GM19099 (cell line): Measurements from ENCODE around the gene TOMM40.

Experiments used
- POLR2A ChIP-seq: IDR thresholded peaks from 3 replicates; pipeline ENCODE4 v1.6.1; 2011; ENCODE audit warnings: low read depth; ENCODE audit not compliant: insufficient read length; ENCODE audit errors: extremely low read depth

The TOMM40 gene

DNA sequence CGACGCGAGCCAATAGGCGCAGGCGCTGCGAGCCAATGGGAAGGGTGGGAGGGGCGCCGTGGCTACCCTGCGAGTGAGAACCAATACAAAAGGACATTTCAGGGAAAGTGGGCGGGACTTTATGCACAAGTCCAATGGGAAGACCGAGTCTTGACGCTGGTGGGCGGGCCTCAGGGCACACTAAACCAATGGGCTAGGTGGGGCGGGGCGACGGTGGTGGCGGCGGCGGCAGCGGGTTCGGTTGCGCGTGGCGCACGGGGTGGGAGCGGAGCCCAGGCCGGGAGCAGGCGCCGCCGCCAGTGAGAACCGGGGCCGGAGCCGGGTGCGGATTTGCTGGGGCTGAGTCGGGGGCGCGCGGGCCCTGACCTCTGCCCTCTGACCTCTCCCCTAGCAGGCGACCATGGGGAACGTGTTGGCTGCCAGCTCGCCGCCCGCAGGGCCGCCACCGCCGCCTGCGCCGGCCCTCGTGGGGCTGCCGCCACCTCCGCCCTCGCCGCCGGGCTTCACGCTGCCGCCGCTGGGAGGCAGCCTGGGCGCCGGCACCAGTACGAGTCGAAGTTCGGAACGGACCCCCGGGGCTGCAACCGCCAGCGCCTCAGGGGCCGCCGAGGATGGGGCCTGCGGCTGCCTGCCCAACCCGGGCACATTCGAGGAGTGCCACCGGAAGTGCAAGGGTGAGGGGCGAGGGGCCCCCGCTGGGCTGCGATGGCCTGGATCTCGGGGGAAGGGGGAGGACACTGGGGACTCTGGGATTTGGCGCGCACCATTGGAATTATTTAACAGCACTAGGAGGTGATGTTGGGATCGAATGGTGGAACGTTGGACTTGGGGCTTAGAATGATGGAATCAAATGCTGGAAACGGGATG lies at the start of gene TOMM40:
Gene TOMM40, plus strand, starts transcription at position 239 of the 867 bp plus-strand sequence. Its CDS starts 162 bp downstream, at position 401.
- peak; percentile 67 for TF ChIP-seq POLR2A

- no peak for TF ChIP-seq POLR2A
Observed at GRCh38 chr19:44845286-44845611, 45.8 kb upstream of the TOMM40 start.

- no peak for TF ChIP-seq POLR2A
Observed at GRCh38 chr19:44845612-44846454, 45.2 kb upstream of the TOMM40 start, which contains the start of gene NECTIN2. Gene NECTIN2, plus strand, starts transcription at chr19:44846297. Its CDS starts 229 bp downstream, at chr19:44846526.

- TF ChIP-seq POLR2A = no peak
Observed at GRCh38 chr19:44846455-44847143, 44.5 kb upstream of the TOMM40 start.

DNA sequence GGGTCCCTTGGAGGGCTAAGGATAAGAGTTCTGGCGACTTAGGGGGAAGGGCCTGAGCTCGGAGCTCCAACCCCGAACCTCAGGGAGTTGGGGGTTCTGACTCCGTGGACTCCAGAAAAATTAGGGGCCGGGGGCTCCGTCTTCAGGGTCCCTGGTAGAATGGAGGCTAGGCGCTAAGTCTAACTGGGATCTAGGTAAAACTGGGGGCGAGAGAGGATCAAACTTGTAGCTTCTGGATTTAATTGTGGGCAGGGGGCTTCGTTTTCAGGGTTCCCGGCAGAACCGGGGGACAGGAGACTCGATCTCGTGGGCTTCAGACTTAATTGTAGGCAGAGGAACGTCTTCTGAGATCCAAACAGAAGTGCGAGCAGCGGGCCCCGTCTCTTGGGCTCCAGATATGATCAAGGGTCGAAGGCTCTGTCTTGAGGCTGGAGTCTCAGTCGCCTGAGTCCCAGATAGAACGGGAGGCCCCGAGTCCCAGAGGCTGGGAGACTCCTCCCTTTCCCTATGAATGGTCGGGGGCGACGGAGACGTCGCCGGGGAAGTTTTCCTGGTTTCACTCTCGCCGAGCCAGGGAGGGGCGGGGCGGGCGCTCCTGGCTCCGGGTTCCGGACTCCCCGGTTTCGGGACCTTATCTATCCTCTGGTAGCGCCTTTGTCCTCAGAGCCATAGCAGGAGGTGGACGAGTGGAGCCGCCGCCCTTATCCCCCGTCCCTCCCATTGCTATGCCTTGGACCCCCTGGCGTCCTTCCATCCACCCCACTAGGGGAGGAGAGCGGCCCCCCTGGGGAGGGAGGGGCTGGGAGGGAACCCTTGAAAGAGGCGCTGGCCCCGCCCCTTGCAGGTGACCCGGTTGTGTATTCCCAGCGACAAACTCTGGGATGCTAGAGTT lies 43.7 kb upstream of the TOMM40 start:
- no peak for TF ChIP-seq POLR2A

DNA sequence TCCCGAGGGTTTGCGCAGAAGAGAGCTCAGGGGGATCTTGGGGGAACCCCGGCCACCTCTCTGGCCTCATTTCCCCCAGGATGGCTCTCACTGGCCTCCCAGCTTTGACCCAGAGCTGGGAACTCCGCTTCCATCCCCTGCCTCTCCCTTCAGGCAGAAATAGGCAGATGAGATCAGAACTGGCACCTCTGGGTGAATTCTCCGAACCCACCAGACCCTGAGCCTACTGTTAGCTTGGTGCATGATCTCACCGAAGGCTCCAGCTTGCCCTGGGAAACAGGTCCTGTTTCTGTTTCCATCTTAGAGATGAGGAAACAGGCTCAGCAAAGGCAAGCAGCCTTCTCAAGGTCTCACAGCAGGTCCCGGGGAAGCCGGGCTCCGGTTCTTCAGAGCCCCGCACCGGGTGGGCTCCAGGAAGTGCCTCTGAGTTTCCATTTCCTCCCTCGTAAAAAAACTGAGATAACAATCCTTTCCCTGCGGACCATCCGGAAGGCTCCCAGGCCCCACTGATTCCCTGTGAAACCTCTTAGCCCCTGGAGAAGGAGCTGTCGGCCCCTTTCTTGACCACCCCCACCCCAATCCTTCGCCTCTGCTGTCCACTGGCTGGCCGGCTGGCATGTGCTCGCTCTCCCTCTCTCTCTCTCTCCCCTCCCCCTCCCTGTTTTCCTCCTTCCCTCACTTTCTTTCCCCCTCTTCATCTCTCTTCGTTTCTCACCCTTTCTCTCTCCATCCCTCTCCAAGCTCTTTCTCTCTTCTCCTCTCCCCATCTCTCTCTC lies 42.8 kb upstream of the TOMM40 start:
- TF ChIP-seq POLR2A = no peak

GRCh38 chr19:44848812-44849447 lies 42.1 kb upstream of the TOMM40 start:
- no peak for TF ChIP-seq POLR2A

GRCh38 chr19:44850641-44851109 lies 40.4 kb upstream of the TOMM40 start:
- TF ChIP-seq POLR2A = no peak

- no peak for TF ChIP-seq POLR2A
Observed at GRCh38 chr19:44851427-44851826, 39.6 kb upstream of the TOMM40 start.

GRCh38 chr19:44855606-44856005 lies 35.4 kb upstream of the TOMM40 start:
- no peak for TF ChIP-seq POLR2A

GRCh38 chr19:44856421-44857083 lies 34.5 kb upstream of the TOMM40 start:
- TF ChIP-seq POLR2A = no peak

DNA sequence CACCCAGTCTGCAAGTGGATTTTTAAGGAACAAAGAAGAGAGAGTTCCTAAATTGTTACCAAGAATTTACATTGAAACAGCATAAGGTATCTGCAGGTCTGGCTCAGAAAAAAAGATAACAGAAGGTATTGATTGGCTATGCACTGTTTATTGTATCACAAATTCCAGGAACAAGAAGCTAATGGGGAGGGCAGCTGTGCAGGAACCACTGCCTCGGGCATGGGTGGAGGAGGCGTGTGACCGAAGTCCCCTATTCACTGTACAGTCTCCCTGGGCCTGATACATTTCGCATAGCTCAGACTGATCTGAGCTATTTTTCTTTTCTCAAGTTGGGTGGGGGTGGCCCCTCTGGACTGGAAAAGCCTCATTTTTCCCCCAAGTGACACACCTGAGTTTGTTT lies 33.2 kb upstream of the TOMM40 start:
- no peak for TF ChIP-seq POLR2A
